Bronchial epithelial cell (primary cell): Measurements from ENCODE around the gene TMEM164. TPM values are rescaled to one million over a fixed set of nuclear protein-coding genes. Genes with fewer than 3 reads are reported as not detected.

Source experiments
- DNase-seq: peaks from one replicate; pipeline ENCODE4 v3.0.0-alpha.2; 2010; ENCODE audit warnings: low read depth
- FAIRE-seq: peaks from 2 replicates; lab custom pipeline; 2011; peaks lifted over from hg19 to GRCh38; lab: Jason Lieb, UNC
- H3K27me3 ChIP-seq: 2 replicates; pipeline ENCODE4 v1.5.1; 2011; ENCODE audit warnings: low read length; ENCODE audit not compliant: control insufficient read depth, insufficient read depth
- H3K36me3 ChIP-seq: 2 replicates; pipeline ENCODE4 v1.5.1; 2011; ENCODE audit warnings: low read length; ENCODE audit not compliant: control insufficient read depth, insufficient read depth
- H3K4me3 ChIP-seq: 2 replicates; pipeline ENCODE4 v1.5.1; 2011; ENCODE audit warnings: mild to moderate bottlenecking, low read depth, low read length, control low read depth
- CTCF ChIP-seq: IDR thresholded peaks from 2 replicates; pipeline ENCODE4 v1.5.1; 2011; ENCODE audit warnings: mild to moderate bottlenecking, moderate library complexity, low read length, control low read depth, inconsistent platforms; ENCODE audit not compliant: insufficient read depth, severe bottlenecking
- total RNA-seq: library from RNA; depleted of rRNA; stranded (reverse); fragments of >200 nt; gene quantifications from 2 replicates; pipeline ENCODE4 v1.2.1, GENCODE V29; 2014

The TMEM164 gene
- total RNA-seq, 1 donor from 2014 or later, result 20.3 TPM

- no peak for TF ChIP-seq CTCF
- peak; percentile 52 for DNase-seq
- peak; percentile 18 for FAIRE-seq
These were observed 160.0 kb downstream of the TMEM164 start for GRCh38 chrX:110162867-110163266.

GRCh38 chrX:110163488-110163887, 160.6 kb downstream of the TMEM164 start:
- peak; percentile 38 for DNase-seq
- TF ChIP-seq CTCF, result no peak
- Histone ChIP-seq H3K27me3 (no peaks in the 10 kb centered on the region), H3K36me3 (no peaks in the 10 kb centered on the region), H3K4me3 (no peak overlapping the region)
- no peak for FAIRE-seq

More at GRCh38 chrX:110162867-110163266, 160.0 kb downstream of the TMEM164 start:
- no peaks in the 10 kb centered on the region for H3K27me3 ChIP-seq
- no peaks in the 10 kb centered on the region for H3K36me3 ChIP-seq
- no peak overlapping the region for H3K4me3 ChIP-seq

GRCh38 chrX:110167952-110168451, 165.1 kb downstream of the TMEM164 start:
- peak; percentile 50 for TF ChIP-seq CTCF
- no peak overlapping the region for H3K4me3 ChIP-seq
- H3K27me3 ChIP-seq, result no peaks in the 10 kb centered on the region
- DNase-seq, result peak; percentile 20
- no peaks in the 10 kb centered on the region for H3K36me3 ChIP-seq
- FAIRE-seq, result no peak

- H3K4me3 ChIP-seq, result no peak overlapping the region
- no peaks in the 10 kb centered on the region for H3K27me3 ChIP-seq
- DNase-seq (peak; percentile 71), FAIRE-seq (no peak)
- TF ChIP-seq CTCF, result no peak
- no peaks in the 10 kb centered on the region for H3K36me3 ChIP-seq
These were observed 165.7 kb downstream of the TMEM164 start for GRCh38 chrX:110168585-110168984.

GRCh38 chrX:110170029-110170428, 167.1 kb downstream of the TMEM164 start:
- no peak for TF ChIP-seq CTCF
- FAIRE-seq (no peak), DNase-seq (no peak)

GRCh38 chrX:110171442-110171841, 168.5 kb downstream of the TMEM164 start:
- no peaks in the 10 kb centered on the region for H3K27me3 ChIP-seq
- H3K4me3 ChIP-seq, result no peak overlapping the region
- H3K36me3 ChIP-seq, result no peaks in the 10 kb centered on the region
- DNase-seq, result no peak
- no peak for TF ChIP-seq CTCF
- FAIRE-seq, result no peak

More at GRCh38 chrX:110170029-110170428, 167.1 kb downstream of the TMEM164 start:
- no peaks in the 10 kb centered on the region for H3K27me3 ChIP-seq
- no peaks in the 10 kb centered on the region for H3K36me3 ChIP-seq
- no peak overlapping the region for H3K4me3 ChIP-seq
